NOMO-1 treated with dmso at 0.1 percent for 144 hours (cell line): Measurements from ENCODE around the gene RNF217.
"Not testable (repeated sequence)": the region's sequence is repeated elsewhere in the genome, so short reads cannot be mapped to it uniquely, and the experiment has no call there.

Source experiments
- DNase-seq: peaks from one replicate; lab custom pipeline; 2025; ENCODE audit not compliant: unreplicated experiment; lab: John Stamatoyannopoulos, UW

RNF217 gene

GRCh38 chr6:124962639-124963415 is 590 bp downstream of the RNF217 start:
- no peak for DNase-seq

- no peak for DNase-seq
Observed at GRCh38 chr6:124963416-124963785, 1.2 kb downstream of the RNF217 start.

GRCh38 chr6:124963831-124964763 is 1.9 kb downstream of the RNF217 start:
- DNase-seq: no peak

GRCh38 chr6:124964764-124965105 is 2.5 kb downstream of the RNF217 start:
- DNase-seq: no peak

- DNase-seq: not testable (repeated sequence)
Observed at GRCh38 chr6:124965424-124965850, 3.2 kb downstream of the RNF217 start.

GRCh38 chr6:124967444-124967843 is 5.2 kb downstream of the RNF217 start:
- no peak for DNase-seq

GRCh38 chr6:124968401-124968800 is 6.2 kb downstream of the RNF217 start:
- no peak for DNase-seq

- no peak for DNase-seq
Observed at GRCh38 chr6:124970243-124970642, 8.0 kb downstream of the RNF217 start.

GRCh38 chr6:124970763-124971162 is 8.5 kb downstream of the RNF217 start:
- DNase-seq: no peak

- no peak for DNase-seq
Observed at GRCh38 chr6:124973780-124974179, 11.5 kb downstream of the RNF217 start.

GRCh38 chr6:124974771-124975377 is 12.6 kb downstream of the RNF217 start:
- no peak for DNase-seq

GRCh38 chr6:124977067-124977908 is 15.1 kb downstream of the RNF217 start:
- DNase-seq: no peak

GRCh38 chr6:124978451-124979293 is 16.4 kb downstream of the RNF217 start:
- DNase-seq: no peak

- DNase-seq: no peak
Observed at GRCh38 chr6:124979294-124979678, 17.0 kb downstream of the RNF217 start.

GRCh38 chr6:124982669-124983068 is 20.4 kb downstream of the RNF217 start:
- DNase-seq: no peak

- DNase-seq: no peak
Observed at GRCh38 chr6:124983383-124984083, 21.3 kb downstream of the RNF217 start.

- no peak for DNase-seq
Observed at GRCh38 chr6:124984668-124985338, 22.6 kb downstream of the RNF217 start.

GRCh38 chr6:124986164-124986563 is 23.9 kb downstream of the RNF217 start:
- no peak for DNase-seq

GRCh38 chr6:124987291-124987690 is 25.1 kb downstream of the RNF217 start:
- DNase-seq: no peak
